NOMO-1 treated with dmso at 0.1 percent for 144 hours (cell line): ENCODE results near the gene GCM1.
"Not testable (repeated sequence)": the region's sequence is repeated elsewhere in the genome, so short reads cannot be mapped to it uniquely, and the experiment has no call there.

Experiments used
- DNase-seq: peaks from one replicate; lab custom pipeline; 2025; ENCODE audit not compliant: unreplicated experiment; lab: John Stamatoyannopoulos, UW

Gene GCM1, protein sequence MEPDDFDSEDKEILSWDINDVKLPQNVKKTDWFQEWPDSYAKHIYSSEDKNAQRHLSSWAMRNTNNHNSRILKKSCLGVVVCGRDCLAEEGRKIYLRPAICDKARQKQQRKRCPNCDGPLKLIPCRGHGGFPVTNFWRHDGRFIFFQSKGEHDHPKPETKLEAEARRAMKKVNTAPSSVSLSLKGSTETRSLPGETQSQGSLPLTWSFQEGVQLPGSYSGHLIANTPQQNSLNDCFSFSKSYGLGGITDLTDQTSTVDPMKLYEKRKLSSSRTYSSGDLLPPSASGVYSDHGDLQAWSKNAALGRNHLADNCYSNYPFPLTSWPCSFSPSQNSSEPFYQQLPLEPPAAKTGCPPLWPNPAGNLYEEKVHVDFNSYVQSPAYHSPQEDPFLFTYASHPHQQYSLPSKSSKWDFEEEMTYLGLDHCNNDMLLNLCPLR

DNA sequence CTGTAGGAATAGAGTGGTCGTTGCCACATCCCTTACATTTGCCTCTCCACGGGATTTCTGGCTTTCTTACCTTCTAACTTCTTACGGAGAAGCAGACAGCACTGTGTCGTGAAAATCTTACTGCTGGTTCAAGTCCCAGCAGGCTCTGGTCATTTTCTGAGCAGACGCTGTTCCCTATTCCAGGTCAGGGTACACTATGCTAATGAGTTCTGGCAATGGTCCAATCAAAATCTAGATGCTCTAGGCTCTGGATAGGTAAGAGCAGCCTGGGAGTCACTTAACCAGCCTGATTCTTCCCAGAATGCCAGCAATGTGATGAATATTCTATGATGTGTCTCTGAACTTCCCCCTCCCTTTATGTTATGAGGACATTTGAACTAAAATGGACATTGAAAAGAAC lies at the start of gene GCM1:
GCM1 (minus strand) TSS at position 158 of the 400 bp plus-strand sequence. CDS start 3,209 bp downstream, outside the sequence.
- DNase-seq: no peak

GRCh38 chr6:53197553-53197952 lies 48.9 kb upstream of the GCM1 start:
- no peak for DNase-seq

- no peak for DNase-seq
These were observed 46.4 kb upstream of the GCM1 start for GRCh38 chr6:53195048-53195447.

DNA sequence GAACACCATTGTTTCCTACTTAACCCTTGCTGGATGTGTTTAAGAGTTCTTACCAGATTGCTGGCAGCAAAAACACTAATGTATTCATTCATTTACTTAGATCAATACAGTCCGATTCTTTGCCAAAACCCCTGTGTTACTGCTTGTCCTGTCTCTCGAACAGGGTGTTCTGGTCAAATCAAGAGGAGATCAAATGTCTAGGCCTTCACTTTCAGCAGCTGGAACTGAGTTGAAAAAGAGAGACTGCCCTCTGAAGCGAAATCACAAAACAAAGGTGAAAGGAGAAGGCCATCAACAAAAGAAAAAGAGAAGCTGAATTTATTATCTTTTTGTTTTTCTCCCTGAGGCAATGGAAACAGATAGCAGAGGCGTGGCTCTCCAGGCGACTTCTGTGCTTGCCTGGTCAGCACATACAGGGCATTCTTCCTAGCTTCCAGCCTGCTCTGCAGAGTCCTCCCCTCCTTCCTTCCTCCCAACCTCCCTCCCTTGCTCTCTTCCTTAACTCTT lies 44.1 kb upstream of the GCM1 start:
- no peak for DNase-seq

DNA sequence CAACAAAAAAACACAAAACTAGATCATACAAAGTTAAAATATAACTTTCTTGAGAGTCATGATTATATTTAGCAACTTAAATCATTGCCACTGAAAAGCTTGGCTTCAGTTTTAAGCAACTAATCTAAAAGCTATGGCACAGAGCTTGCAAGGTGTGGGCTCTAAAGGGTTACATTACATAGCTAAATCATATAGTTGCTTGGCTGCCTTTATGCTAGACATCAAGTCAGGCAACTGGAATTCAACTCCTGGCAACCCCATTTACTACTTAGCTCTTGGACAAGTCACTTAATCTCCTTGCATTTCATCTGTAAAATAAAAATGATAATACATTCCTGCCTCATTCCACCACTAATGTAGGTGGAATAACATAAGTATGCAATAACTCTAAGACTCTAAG lies 40.9 kb upstream of the GCM1 start:
- no peak for DNase-seq

- no peak for DNase-seq
These were observed 40.2 kb upstream of the GCM1 start for GRCh38 chr6:53188833-53189232.

DNA sequence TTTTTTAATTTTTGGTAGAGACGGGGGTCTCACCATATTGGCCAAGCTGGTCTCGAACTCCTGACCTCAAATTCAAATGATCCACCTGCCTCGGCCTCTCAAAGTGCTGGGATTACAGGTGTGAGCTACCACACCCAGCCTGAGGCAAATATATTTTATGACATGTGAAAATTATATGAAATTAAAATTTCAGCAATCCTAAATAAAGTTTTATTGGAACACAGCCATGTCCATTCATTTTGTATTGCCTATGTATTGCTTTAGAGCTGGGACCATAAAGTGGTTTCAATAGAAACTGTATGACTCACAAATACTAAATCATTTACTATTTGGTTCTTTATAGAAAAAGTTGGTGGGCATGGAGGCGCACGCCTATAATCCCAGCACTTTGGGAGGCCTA lies 32.0 kb upstream of the GCM1 start:
- no peak for DNase-seq

DNA sequence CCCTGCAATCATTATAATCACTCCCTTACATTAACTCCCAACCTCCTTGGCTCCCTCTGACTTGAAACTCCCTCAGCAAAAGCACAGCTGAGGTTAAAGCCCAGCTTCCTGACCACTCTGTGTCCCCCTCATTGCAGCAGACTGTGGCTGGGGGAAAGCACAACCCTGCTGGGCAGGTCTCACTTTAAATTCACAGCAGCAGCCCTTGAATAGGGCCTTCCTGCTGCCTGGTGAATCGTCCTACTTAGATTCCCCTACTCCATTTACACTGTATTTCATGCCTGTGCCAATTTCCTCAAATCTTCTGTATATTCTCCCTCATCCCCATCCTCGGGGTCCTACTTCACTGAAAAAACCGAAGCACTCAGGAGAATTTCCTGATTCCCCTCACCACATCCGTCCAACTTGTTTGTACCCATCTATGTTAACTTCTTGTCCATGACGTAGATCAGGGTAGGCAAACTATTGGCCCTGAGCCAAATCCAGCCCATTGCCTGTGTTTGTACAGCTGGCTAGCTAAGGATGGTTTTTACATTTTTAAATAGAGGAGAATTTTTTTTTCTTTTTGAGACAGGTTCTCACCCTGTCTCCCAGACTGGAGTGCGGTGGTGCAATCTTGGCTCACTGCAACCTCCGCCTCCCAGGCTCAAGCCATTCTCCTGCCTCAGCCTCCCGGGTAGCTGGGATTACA lies 31.5 kb upstream of the GCM1 start:
- DNase-seq: no peak

DNA sequence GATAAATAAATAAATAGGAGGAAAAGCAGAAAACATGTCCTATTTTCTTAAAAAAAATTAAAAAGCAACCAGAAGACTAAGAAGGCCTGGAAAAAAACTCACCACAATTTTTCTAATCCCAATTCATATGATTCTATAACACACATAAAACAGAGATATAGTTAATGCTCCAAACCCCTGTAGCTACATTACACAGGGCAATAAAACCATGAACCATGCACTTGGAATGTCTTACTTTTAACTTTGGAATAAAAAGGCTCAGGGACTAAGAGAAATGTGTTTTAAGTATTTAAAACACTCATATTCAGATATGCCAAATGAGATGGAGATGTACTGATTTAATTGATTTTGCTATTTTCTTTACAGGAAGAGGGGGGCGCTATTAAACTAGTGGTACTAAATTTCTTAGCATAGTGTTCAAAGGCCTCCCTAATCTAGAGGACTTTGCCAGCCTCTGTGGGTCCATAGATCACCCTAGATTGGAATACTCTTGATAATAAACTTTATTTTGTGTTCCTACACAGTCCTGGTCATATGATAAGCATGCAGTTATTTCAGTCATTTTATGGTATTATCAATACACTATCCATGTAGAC lies 30.3 kb upstream of the GCM1 start:
- no peak for DNase-seq

- no peak for DNase-seq
These were observed 26.4 kb upstream of the GCM1 start for GRCh38 chr6:53175027-53175426.

DNA sequence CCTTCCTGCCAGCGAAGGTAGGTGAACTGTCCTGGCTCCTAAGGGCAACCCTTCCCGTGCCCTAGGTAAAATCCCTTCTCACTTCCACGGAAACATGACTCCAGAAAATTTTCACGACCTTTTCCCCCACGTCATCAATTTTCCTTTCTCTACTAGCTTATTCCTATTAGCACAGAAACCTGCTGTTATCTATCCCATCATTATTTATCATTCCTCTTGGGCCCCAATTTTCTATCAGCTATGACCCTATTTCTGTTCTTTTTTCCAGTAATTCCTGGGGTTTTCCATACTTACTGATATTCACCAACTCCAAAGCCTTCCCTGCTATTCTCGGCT lies 23.8 kb upstream of the GCM1 start:
- DNase-seq: no peak

DNA sequence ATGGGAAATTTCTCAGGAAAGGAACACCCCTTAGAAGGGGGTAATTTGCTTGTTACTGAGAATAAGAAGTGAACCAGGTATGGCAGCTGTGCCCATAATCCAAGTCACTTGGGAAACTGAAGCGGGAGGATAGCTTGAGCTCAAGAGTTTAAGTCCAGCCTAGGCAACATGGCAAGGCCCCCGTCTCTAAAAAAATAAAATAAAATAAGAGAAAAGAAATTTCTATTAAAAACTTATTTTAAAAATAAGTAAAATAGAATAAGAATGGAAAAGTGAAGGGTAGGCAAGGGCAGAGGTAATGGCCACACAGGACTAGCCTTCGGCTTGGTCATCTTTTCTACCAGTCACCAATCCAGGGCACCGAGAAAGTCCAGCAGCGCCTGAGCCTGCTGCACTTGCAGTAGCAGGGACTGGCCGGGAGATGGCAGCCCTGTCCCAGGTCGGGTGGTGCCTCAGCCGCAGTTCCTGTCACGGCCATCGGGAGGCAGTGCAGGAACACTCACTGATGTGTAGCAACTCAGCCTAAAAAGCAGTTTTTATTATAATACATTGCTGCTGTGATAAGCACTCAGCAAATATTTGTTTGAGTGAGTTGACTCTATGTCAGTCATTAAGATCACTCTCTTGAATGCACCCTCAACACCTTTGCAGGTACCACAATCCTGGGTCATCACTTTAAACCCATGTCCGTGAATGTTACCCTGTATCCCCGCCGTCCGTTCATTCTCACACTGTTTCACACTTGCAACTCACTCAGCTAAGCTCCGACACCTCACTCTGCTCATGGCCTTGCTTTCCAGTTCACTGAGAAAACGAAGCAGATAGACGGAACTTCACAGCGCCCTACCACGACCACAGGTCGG lies 23.2 kb upstream of the GCM1 start:
- DNase-seq: peak; percentile 48

DNA sequence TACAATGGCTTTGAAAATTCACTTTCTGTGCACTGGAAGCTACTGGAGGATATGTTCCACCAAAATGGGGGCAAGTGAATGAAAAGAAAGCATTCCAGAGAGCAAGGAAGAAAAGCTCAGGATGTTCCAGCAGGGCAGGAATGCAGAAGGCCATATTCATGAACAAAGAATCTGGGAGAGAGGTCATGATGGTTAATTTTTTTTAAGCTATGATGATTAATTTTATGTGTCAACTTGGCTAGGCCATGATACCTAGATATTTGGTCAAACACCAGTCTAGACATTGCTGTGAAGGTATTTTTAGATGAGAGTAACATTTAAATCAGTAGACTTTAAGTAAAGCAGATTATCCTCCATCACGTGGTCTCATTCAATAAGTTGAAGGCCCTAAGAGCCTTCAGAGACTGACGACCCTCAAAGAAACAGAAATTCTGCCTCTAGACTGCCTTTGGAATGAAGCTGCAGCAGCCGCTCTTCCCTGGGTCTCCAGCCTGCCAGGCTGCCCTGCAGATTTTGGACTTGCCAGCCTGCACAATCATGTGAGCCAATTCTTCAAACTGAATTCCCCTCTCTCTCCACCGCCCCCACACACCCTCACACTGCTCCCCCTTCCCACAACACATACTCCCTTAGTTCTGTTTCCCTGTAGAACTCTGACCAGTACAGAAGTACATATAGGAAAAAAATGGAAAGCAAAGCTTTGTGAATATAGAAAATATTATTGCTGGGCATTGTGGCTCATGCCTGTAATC lies 20.1 kb upstream of the GCM1 start:
- DNase-seq: no peak

DNA sequence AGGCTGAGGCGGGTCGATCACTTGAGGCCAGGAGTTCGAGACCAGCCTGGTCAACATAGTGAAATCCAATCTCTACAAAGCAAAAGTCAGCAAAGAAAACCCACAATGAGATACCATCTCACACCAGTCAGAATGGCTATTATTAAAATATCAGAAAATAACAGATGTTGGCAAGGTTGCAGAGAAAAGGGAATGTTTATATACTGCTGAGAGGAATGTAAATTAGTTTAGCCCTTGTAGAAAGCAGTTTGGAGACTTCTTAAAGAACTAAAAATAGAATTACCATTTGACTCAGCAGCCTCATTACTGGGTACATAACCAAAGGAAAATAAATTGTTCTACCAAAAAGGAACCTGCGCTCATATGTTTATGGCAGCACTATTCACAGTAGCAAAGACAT lies 16.7 kb upstream of the GCM1 start:
- no peak for DNase-seq

DNA sequence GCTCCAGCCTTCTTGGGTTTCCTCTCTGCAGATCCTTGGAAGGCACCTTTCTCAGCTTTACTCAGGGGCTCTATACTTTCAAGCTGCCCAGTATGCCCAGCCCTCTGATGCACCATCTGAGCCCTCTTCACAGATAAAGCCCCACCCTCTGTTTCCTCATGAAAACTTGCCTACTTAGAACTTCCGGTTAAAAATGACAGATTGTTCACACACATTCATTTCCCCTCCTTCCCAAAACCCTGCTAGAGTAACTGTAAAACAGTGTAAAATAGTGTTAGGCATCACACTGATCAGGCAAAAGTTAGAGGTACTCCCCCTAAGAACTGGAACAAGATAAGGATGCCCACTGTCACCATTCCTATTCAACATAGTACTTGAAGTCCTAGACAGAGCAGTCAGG lies 14.0 kb upstream of the GCM1 start:
- DNase-seq: peak; percentile 27

- DNase-seq: no peak
These were observed 12.9 kb upstream of the GCM1 start for GRCh38 chr6:53161481-53162009.

DNA sequence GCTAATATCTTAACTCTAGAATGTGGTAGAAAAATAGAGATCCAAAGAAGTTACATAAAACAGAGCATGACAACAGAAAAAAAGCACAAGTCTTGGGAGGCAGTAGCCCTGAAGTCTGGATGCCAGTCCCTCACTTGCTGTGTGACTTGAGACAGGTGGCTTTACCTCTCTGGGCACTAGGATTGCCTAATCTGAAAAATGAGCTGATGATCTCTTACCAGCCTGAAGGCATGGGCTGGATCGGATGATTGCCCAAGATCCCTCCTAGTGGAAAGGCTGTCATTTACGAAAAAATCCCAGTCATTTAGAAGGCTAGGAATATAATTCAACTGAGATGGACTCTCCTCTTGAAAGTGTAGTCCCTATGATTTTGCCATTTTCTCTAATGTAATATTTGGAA lies 10.9 kb upstream of the GCM1 start:
- no peak for DNase-seq

DNA sequence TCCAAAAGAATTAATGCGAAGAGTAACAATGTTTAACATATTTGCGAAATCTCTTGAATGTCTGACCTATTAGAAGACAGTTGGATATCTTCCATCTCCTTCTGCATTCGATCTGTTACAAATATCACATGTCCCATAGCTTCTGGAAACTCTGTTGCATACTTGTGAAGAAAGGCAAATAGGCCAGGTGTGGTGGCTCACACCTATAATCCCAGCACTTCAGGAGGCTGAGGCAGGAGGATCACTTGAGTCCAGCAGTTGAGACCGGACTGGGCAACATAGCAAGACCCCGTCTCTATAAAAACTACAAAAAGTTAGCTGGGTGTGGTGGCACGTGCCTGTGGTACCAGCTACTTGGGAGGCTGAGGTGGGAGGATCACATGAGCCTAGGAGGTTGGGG lies 9.4 kb upstream of the GCM1 start:
- not testable (repeated sequence) for DNase-seq

- DNase-seq: not testable (repeated sequence)
These were observed 6.6 kb upstream of the GCM1 start for GRCh38 chr6:53155279-53155678.

GRCh38 chr6:53154794-53155193 lies 6.2 kb upstream of the GCM1 start:
- no peak for DNase-seq
